Activated CD4-positive, alpha-beta T cell treated with anti-CD3 and anti-CD28 coated beads, Interleukin-2, amount 10 ng/mL, durations not matched to agents 24 days and 14 days (primary cell): ENCODE data around the gene SLC35F3. TPM values are rescaled to one million over a fixed set of nuclear protein-coding genes. Genes with fewer than 3 reads are reported as not detected.

Experiments
- DNase-seq: peaks from one replicate; pipeline ENCODE4 v3.0.0; 2022
- H3K27ac Mint-ChIP-seq: one replicate; pipeline ENCODE4 v1.8.0; 2022; ENCODE audit warnings: mild to moderate bottlenecking, mixed read lengths
- H3K27me3 Mint-ChIP-seq: one replicate; pipeline ENCODE4 v1.8.0; 2022; ENCODE audit warnings: mixed read lengths
- H3K36me3 Mint-ChIP-seq: one replicate; pipeline ENCODE4 v1.8.0; 2022; ENCODE audit warnings: low read depth, mild to moderate bottlenecking, mixed read lengths
- H3K4me1 Mint-ChIP-seq: one replicate; pipeline ENCODE4 v1.8.0; 2021; ENCODE audit warnings: mixed read lengths
- H3K4me3 Mint-ChIP-seq: one replicate; pipeline ENCODE4 v1.8.0; 2022; ENCODE audit warnings: mild to moderate bottlenecking, moderate library complexity, mixed read lengths
- H3K9me3 Mint-ChIP-seq: one replicate; pipeline ENCODE4 v1.8.0; 2021; ENCODE audit warnings: mixed read lengths
- intact Hi-C: fragments of 100-400 bp; cut with micrococcal nuclease; formaldehyde crosslinking; loops from one replicate; pipeline ENCODE4 v1.15.1; 2023
- total RNA-seq: library from RNA; stranded (reverse); gene quantifications from 2 replicates; pipeline ENCODE4 v1.2.3, GENCODE V29; 2022

The SLC35F3 gene
- total RNA-seq, 1 donor from 2014 or later: 10.9 TPM

DNA sequence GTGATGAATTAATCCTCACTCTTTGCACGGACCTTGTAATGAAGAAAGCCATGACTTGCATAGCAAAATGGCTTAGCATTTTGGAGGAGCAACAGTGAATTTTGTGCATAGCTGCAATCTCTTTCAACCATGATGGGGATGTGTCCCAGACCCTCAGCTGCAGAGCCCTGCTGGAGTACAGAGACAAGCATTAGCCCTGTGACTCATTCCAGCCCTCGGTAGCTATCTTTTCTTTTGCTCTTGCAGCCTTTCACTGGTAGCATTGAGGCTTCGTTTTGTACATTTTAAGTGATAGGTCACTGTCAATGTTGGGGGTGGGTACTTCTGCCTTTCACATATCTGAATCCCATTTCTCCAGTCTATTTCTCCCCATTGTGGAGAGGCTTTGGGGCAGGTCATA lies 58.4 kb downstream of the SLC35F3 start:
- no peak for DNase-seq
- Mint-ChIP-seq H3K4me1 (no peaks in the 10 kb centered on the region), H3K27me3 (no peaks in the 10 kb centered on the region), H3K27ac (no peak overlapping the region), H3K36me3 (no peaks in the 10 kb centered on the region), H3K4me3 (no peak overlapping the region), H3K9me3 (no peaks in the 10 kb centered on the region)
- intact Hi-C loops: no loop called here

GRCh38 chr1:233965856-233966255 lies 61.4 kb downstream of the SLC35F3 start:
- H3K4me3 Mint-ChIP-seq: no peak overlapping the region
- no peak overlapping the region for H3K27ac Mint-ChIP-seq
- no peaks in the 10 kb centered on the region for H3K9me3 Mint-ChIP-seq
- DNase-seq: no peak
- H3K4me1 Mint-ChIP-seq: no peaks in the 10 kb centered on the region
- H3K36me3 Mint-ChIP-seq: no peaks in the 10 kb centered on the region
- no peaks in the 10 kb centered on the region for H3K27me3 Mint-ChIP-seq
- intact Hi-C loops: no loop called here

GRCh38 chr1:233971753-233972152 lies 67.3 kb downstream of the SLC35F3 start:
- Mint-ChIP-seq H3K4me3 (no peak overlapping the region), H3K9me3 (no peaks in the 10 kb centered on the region), H3K27me3 (no peaks in the 10 kb centered on the region), H3K4me1 (no peaks in the 10 kb centered on the region), H3K27ac (no peak overlapping the region), H3K36me3 (no peaks in the 10 kb centered on the region)
- no peak for DNase-seq
- intact Hi-C loops: no loop called here

DNA sequence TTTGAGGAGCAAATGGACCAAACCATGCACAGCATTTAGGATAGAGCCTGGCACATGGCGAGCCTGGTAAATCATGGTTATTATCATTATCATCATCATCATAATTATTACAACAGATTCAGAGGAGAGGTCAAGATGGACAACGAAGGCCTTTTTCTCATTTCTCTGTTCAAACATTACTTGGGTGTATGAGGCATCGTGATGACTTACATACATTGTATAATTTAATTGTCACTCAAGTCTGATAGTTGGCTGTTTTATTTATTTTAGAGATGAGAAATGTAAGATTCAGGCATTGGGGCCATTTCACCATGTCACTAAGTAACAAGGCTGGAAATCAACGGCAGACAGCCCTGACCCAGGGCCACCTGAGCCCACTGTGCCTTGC lies 68.1 kb downstream of the SLC35F3 start:
- no peaks in the 10 kb centered on the region for H3K4me1 Mint-ChIP-seq
- H3K36me3 Mint-ChIP-seq: no peaks in the 10 kb centered on the region

DNA sequence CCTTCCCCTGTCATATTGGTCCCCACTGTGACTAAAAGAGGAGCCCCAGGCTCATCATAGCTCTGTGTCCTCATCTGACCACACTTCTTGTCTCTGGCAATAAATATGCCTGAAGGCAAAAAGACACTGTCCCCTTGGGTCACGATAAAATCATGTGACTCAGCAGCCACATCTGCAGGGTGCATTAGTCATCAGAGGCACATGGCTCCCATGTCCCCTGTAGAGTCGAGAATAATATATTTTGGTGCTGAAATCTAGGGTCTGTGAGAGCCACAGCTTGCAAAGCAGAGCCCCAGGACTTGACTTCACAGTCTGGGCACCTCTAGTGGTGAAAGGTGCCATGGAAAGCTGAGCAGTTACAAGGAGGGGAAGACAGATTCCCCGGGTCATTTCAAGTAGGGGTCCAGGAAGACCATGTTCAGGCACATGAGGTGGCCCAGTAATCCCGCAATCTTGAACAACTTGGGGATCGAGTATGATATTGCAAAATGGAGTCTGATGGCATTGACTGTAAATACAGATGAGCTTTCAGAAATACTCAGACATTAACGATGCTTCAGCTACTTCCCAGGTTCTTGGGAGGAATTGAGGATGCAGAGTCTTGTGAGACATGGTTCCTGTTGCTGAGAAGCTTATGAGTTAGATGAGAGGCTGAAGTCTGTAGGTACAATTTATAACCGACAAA lies 68.6 kb downstream of the SLC35F3 start:
- no peaks in the 10 kb centered on the region for H3K9me3 Mint-ChIP-seq
- no peaks in the 10 kb centered on the region for H3K36me3 Mint-ChIP-seq
- H3K27ac Mint-ChIP-seq: peak overlapping the region; percentile 14
- H3K4me1 Mint-ChIP-seq: no peaks in the 10 kb centered on the region
- H3K27me3 Mint-ChIP-seq: no peaks in the 10 kb centered on the region
- no peak for DNase-seq
- intact Hi-C loops: no loop called here
- no peak overlapping the region for H3K4me3 Mint-ChIP-seq

More for the DNA sequence above, 68.1 kb downstream of the SLC35F3 start:
- H3K9me3 Mint-ChIP-seq: no peaks in the 10 kb centered on the region
- no peaks in the 10 kb centered on the region for H3K27me3 Mint-ChIP-seq
- DNase-seq: no peak
- intact Hi-C loops: no loop called here
- H3K27ac Mint-ChIP-seq: no peak overlapping the region
- no peak overlapping the region for H3K4me3 Mint-ChIP-seq

DNA sequence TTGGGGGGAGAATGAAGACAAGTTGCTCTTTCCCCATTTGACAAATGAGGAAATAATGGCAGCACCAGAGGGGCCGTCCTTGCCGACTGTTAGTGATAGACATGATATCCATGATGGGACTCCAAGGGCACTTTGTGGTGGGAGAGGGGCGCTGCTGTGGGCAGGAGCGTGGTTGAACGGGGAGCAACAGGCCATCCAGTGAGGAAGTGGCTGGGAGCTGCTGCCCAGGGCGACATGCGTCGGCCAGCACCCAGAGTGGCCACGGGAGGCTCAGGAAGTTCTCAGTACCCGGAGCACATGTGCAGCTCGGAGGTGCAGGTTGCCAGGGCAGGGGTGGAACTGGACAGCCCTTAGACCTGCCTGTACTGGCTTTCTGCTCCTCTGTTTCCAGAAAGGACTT lies 71.0 kb downstream of the SLC35F3 start:
- Mint-ChIP-seq H3K27me3 (no peaks in the 10 kb centered on the region), H3K4me3 (no peak overlapping the region)

DNA sequence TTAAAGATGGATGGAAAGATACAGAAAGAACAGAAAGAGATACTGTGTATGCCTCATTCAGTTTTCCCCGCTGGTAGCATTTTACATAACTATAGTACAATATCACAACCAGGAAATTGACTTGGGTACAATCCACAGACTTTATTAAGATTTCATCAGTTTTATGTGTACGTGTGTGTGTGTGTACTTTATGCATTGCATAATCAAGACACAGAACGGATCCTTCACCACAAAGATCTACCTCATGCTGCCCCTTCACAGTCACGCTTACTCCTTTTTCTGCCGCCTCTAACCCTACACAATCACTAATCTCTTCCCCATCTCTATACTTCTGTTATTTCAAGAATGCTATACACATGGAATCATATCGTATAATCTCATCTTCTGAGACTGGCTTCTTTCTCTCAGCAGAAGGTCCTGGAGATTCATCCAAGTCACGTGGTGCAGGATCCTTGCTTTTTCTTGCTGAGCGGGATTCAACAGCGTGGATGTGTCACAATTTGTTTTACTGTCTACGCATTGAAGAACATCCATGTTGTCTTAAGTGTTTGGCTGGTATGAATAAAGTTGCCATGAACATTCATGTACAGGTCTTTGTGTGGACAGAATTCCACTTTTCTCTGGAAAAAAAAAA lies 76.7 kb downstream of the SLC35F3 start:
- no peaks in the 10 kb centered on the region for H3K36me3 Mint-ChIP-seq
- no peak overlapping the region for H3K27ac Mint-ChIP-seq
- H3K4me3 Mint-ChIP-seq: no peak overlapping the region
- no peaks in the 10 kb centered on the region for H3K27me3 Mint-ChIP-seq
- H3K4me1 Mint-ChIP-seq: no peaks in the 10 kb centered on the region
- no peaks in the 10 kb centered on the region for H3K9me3 Mint-ChIP-seq
- intact Hi-C loops: no loop called here
- DNase-seq: no peak

More for the DNA sequence above, 71.0 kb downstream of the SLC35F3 start:
- Mint-ChIP-seq H3K36me3 (no peaks in the 10 kb centered on the region), H3K9me3 (no peaks in the 10 kb centered on the region), H3K27ac (no peak overlapping the region), H3K4me1 (no peaks in the 10 kb centered on the region)
- intact Hi-C loops: no loop called here
- no peak for DNase-seq

DNA sequence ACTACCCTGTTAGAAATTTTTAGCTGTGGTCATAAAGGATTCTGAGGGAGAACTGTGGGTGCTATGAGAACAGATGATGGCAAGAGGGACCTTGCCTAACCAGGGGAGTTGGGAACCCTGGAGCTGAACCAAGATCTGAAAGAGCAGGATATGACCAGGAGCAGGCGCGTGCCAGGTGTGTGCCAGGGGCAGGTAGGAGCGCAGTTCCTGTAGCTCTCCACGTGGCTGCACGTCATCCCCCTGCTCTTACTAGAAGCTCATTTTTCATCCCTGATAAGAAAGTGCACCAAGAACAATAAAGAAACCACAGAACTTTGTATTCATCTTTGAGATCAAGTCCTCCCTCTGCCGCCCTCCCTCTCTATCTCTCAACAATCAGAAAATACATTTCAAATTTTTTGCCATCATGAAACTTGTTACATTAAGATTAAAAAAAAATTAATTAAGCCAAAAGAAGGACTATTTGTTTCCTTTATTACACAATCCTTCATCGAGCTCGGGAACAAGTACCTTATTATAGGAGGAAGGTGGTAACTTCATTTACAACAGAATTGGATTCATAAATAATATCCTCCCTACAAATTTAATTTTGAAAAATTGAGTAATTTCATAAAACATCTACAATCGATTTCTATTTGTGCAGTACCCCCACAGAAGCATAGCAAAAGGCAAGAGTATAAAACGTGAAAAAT lies 78.5 kb downstream of the SLC35F3 start:
- H3K27me3 Mint-ChIP-seq: peaks cover 6% of the 10 kb centered on the region
- no peak for DNase-seq
- intact Hi-C loops: no loop called here
- H3K4me1 Mint-ChIP-seq: no peaks in the 10 kb centered on the region
- no peaks in the 10 kb centered on the region for H3K36me3 Mint-ChIP-seq
- H3K27ac Mint-ChIP-seq: no peak overlapping the region
- H3K4me3 Mint-ChIP-seq: no peak overlapping the region
- H3K9me3 Mint-ChIP-seq: no peaks in the 10 kb centered on the region

DNA sequence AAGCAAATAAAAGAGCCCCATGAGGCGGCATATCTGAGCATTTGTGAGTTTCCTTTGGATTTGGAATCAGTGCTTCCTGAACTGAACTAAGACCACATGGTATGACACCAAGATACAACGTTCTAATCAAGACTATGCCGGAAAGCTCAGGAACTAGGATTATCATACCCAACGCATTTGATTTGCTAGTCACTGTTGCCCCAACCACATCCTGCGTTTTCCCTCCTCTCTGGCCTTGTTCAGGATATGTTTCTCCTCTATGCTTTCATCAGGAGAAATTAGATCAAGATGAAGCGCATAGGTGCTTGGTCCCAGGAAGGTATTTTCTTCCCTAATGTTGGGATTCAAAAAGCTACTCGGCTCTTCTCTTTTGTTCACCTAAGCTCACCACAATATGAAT lies 79.3 kb downstream of the SLC35F3 start:
- Mint-ChIP-seq H3K4me1 (no peaks in the 10 kb centered on the region), H3K4me3 (no peak overlapping the region), H3K36me3 (no peaks in the 10 kb centered on the region), H3K9me3 (no peaks in the 10 kb centered on the region), H3K27ac (no peak overlapping the region), H3K27me3 (peaks cover 8% of the 10 kb centered on the region)
- intact Hi-C loops: no loop called here
- no peak for DNase-seq

- no peak for DNase-seq
- intact Hi-C loops: no loop called here
- H3K4me3 Mint-ChIP-seq: no peak overlapping the region
- H3K4me1 Mint-ChIP-seq: no peaks in the 10 kb centered on the region
- H3K27me3 Mint-ChIP-seq: peaks cover 10% of the 10 kb centered on the region
- H3K9me3 Mint-ChIP-seq: no peaks in the 10 kb centered on the region
- no peak overlapping the region for H3K27ac Mint-ChIP-seq
- H3K36me3 Mint-ChIP-seq: no peaks in the 10 kb centered on the region
Measured at GRCh38 chr1:233988963-233989696, 84.7 kb downstream of the SLC35F3 start.

DNA sequence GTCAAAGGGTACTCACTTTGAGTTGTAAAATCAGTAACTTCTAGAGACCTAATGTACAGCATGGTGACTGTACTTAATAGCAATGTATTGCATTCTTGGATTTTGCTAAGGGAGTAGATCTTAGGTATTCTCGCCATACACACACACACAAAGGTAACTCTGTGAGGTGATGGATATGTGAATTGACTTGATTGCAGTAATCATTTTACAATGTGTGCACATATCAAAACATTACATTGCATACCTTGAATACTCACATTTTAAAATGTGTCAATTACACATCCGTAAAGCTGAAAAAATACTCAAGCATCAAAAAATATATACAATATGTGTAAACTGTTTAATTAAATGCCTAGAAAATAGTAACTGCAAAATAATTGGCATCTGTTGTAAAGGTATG lies 86.0 kb downstream of the SLC35F3 start:
- Mint-ChIP-seq H3K36me3 (no peaks in the 10 kb centered on the region), H3K4me1 (no peaks in the 10 kb centered on the region), H3K27me3 (peaks cover 12% of the 10 kb centered on the region), H3K27ac (no peak overlapping the region), H3K4me3 (no peak overlapping the region), H3K9me3 (no peaks in the 10 kb centered on the region)
- intact Hi-C loops: no loop called here
- no peak for DNase-seq

GRCh38 chr1:233993651-233994050 lies 89.2 kb downstream of the SLC35F3 start:
- Mint-ChIP-seq H3K36me3 (no peaks in the 10 kb centered on the region), H3K27me3 (peaks cover 4% of the 10 kb centered on the region), H3K4me3 (no peak overlapping the region), H3K27ac (no peak overlapping the region), H3K9me3 (no peaks in the 10 kb centered on the region), H3K4me1 (no peaks in the 10 kb centered on the region)
- intact Hi-C loops: no loop called here
- DNase-seq: no peak

- intact Hi-C loops: no loop called here
- Mint-ChIP-seq H3K27ac (no peak overlapping the region), H3K36me3 (no peaks in the 10 kb centered on the region), H3K27me3 (peaks cover 3% of the 10 kb centered on the region), H3K9me3 (no peaks in the 10 kb centered on the region), H3K4me3 (no peak overlapping the region), H3K4me1 (no peaks in the 10 kb centered on the region)
- DNase-seq: no peak
Measured at GRCh38 chr1:233994112-233994511, 89.6 kb downstream of the SLC35F3 start.

- intact Hi-C loops: no loop called here
- no peak overlapping the region for H3K27ac Mint-ChIP-seq
- no peaks in the 10 kb centered on the region for H3K36me3 Mint-ChIP-seq
Measured at GRCh38 chr1:233998456-233998855, 94.0 kb downstream of the SLC35F3 start.

More at GRCh38 chr1:233998456-233998855, 94.0 kb downstream of the SLC35F3 start:
- no peaks in the 10 kb centered on the region for H3K9me3 Mint-ChIP-seq
- H3K27me3 Mint-ChIP-seq: peaks cover 2% of the 10 kb centered on the region
- no peak for DNase-seq
- H3K4me3 Mint-ChIP-seq: no peak overlapping the region
- H3K4me1 Mint-ChIP-seq: no peaks in the 10 kb centered on the region
